Lower leg skin (tissue), 3 donors: ENCODE measurements around the gene CD34.

Source experiments
- POLR2A ChIP-seq, 2 donors: fragments of 450-650 bp; IDR thresholded peaks; one replicate each; pipeline ENCODE4 v1.6.1; 2016 to 2017; ENCODE audit warnings: antibody characterized with exemption in 2 of 2, mild to moderate bottlenecking in 1 of 2, moderate library complexity in 1 of 2
- TF ChIP-seq, protein P1 (sequence below), 3 donors: fragments of 450-650 bp; IDR thresholded peaks; one replicate each; pipeline ENCODE4 v1.5.1; 2016; ENCODE audit warnings: antibody characterized with exemption in 3 of 3, mild to moderate bottlenecking in 3 of 3, moderate library complexity in 2 of 3

DNA sequence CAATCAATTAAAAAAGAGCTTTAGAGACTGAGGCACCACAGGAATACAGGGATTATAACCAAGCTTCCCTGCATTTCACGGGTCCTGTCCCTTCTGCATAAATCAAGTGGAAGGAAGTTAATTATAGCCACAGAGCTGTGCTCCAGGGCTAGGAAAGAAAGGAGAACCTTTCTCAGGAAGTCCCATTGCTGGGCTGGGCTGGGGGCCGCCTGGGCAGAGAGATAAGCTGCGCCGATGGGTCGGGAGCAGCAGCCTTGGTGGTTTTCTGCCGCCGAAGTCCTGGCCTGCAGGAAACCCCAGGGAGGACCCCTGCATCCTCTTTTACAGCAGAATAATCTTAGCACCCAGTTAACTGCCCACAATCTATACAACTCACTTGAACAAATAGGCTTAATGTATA lies 12.6 kb upstream of the CD34 start:
- TF ChIP-seq, protein P1, sequence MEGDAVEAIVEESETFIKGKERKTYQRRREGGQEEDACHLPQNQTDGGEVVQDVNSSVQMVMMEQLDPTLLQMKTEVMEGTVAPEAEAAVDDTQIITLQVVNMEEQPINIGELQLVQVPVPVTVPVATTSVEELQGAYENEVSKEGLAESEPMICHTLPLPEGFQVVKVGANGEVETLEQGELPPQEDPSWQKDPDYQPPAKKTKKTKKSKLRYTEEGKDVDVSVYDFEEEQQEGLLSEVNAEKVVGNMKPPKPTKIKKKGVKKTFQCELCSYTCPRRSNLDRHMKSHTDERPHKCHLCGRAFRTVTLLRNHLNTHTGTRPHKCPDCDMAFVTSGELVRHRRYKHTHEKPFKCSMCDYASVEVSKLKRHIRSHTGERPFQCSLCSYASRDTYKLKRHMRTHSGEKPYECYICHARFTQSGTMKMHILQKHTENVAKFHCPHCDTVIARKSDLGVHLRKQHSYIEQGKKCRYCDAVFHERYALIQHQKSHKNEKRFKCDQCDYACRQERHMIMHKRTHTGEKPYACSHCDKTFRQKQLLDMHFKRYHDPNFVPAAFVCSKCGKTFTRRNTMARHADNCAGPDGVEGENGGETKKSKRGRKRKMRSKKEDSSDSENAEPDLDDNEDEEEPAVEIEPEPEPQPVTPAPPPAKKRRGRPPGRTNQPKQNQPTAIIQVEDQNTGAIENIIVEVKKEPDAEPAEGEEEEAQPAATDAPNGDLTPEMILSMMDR (IDR thresholded peaks at IDR 0.05), result no peak
- no peak for TF ChIP-seq POLR2A (IDR thresholded peaks at IDR 0.05)
